KMS-11 (cell line): ENCODE results near the gene KRT79.

Experiments used
- H2AFZ ChIP-seq: fragments of 200-600 bp; sonication (generic); 2 replicates; pipeline ENCODE4 v1.6.1; 2016; ENCODE audit warnings: antibody characterized with exemption, mixed run types, low read depth
- H3K27ac ChIP-seq: fragments of 200-600 bp; sonication (generic); 2 replicates; pipeline ENCODE4 v1.6.1; 2016; ENCODE audit warnings: mild to moderate bottlenecking, mixed run types
- H3K27me3 ChIP-seq: fragments of 200-600 bp; sonication (generic); 2 replicates; pipeline ENCODE4 v1.6.1; 2017; ENCODE audit warnings: mild to moderate bottlenecking, low read depth, mixed run types, moderate library complexity; ENCODE audit not compliant: insufficient read depth
- H3K36me3 ChIP-seq: fragments of 200-600 bp; sonication (generic); 2 replicates; pipeline ENCODE4 v1.6.1; 2017; ENCODE audit warnings: mild to moderate bottlenecking, mixed run types; ENCODE audit not compliant: insufficient read depth
- H3K4me1 ChIP-seq: fragments of 200-600 bp; sonication (generic); 2 replicates; pipeline ENCODE4 v1.6.1; 2016; ENCODE audit warnings: mild to moderate bottlenecking, low read depth, mixed run types; ENCODE audit not compliant: poor library complexity, severe bottlenecking
- H3K4me2 ChIP-seq: fragments of 200-600 bp; sonication (generic); 2 replicates; pipeline ENCODE4 v1.7.0; 2016; ENCODE audit warnings: mild to moderate bottlenecking, mixed run types
- H3K4me3 ChIP-seq: fragments of 200-600 bp; sonication (generic); IDR thresholded peaks from 2 replicates; pipeline ENCODE4 v1.6.1; 2017; ENCODE audit warnings: low read depth, low read length, mixed read lengths; ENCODE audit not compliant: insufficient read depth
- H3K79me2 ChIP-seq: fragments of 200-600 bp; sonication (generic); 2 replicates; pipeline ENCODE4 v1.6.1; 2016; ENCODE audit warnings: low read depth, mixed run types; ENCODE audit not compliant: insufficient read depth
- H3K9ac ChIP-seq: fragments of 200-600 bp; sonication (generic); 2 replicates; pipeline ENCODE4 v1.6.1; 2016; ENCODE audit warnings: mild to moderate bottlenecking, mixed run types
- H4K20me1 ChIP-seq: fragments of 200-600 bp; sonication (generic); 2 replicates; pipeline ENCODE4 v1.6.1; 2016; ENCODE audit warnings: mild to moderate bottlenecking, mixed run types; ENCODE audit not compliant: insufficient read depth
- CTCF ChIP-seq: fragments of 200-600 bp; sonication (generic); conservative IDR thresholded peaks from 2 replicates; pipeline ENCODE4 v1.6.1; 2017; ENCODE audit warnings: low read depth, mild to moderate bottlenecking, antibody characterized with exemption, low read length, moderate library complexity, mixed read lengths

KRT79 gene

GRCh38 chr12:52873513-52873831, 39.4 kb upstream of the KRT79 start:
- no peaks in the 10 kb centered on the region for H3K36me3 ChIP-seq
- peaks cover 42% of the 10 kb centered on the region for H3K4me1 ChIP-seq
- H3K27me3 ChIP-seq = no peaks in the 10 kb centered on the region
- H3K27ac ChIP-seq = peak overlapping the region; percentile 71
- peak overlapping the region; percentile 99 for H3K9ac ChIP-seq
- H3K79me2 ChIP-seq = no peaks in the 10 kb centered on the region
- no peak overlapping the region for H3K4me3 ChIP-seq
- TF ChIP-seq CTCF = no peak
- H4K20me1 ChIP-seq = no peaks in the 10 kb centered on the region
- H3K4me2 ChIP-seq = peak overlapping the region; percentile 85
- H2AFZ ChIP-seq = peak overlapping the region; percentile 90

- no peak for TF ChIP-seq CTCF
- Histone ChIP-seq H3K4me2 (peak overlapping the region; percentile 85), H3K36me3 (no peaks in the 10 kb centered on the region), H3K4me1 (peaks cover 36% of the 10 kb centered on the region), H3K27me3 (no peaks in the 10 kb centered on the region), H3K79me2 (no peaks in the 10 kb centered on the region), H4K20me1 (no peaks in the 10 kb centered on the region), H3K4me3 (no peak overlapping the region), H3K27ac (no peak overlapping the region), H2AFZ (no peak overlapping the region), H3K9ac (peak overlapping the region; percentile 99; the same call in 1 of the 2 replicates)
Observed at GRCh38 chr12:52872644-52873389, 38.7 kb upstream of the KRT79 start.

- H4K20me1 ChIP-seq = no peaks in the 10 kb centered on the region
- H2AFZ ChIP-seq = no peak overlapping the region
- no peak for TF ChIP-seq CTCF
- no peaks in the 10 kb centered on the region for H3K79me2 ChIP-seq
- H3K27me3 ChIP-seq = no peaks in the 10 kb centered on the region
- H3K4me2 ChIP-seq = no peak overlapping the region
- no peak overlapping the region for H3K9ac ChIP-seq
- H3K27ac ChIP-seq = no peak overlapping the region
- no peaks in the 10 kb centered on the region for H3K36me3 ChIP-seq
- no peak overlapping the region for H3K4me3 ChIP-seq
- peaks cover 31% of the 10 kb centered on the region for H3K4me1 ChIP-seq
Observed at GRCh38 chr12:52871291-52872039, 37.4 kb upstream of the KRT79 start.

- Histone ChIP-seq H3K27ac (no peak overlapping the region), H3K4me3 (no peak overlapping the region), H3K36me3 (no peaks in the 10 kb centered on the region), H3K27me3 (no peaks in the 10 kb centered on the region), H3K79me2 (no peaks in the 10 kb centered on the region), H3K4me2 (peak overlapping the region; percentile 27; the same call in 1 of the 2 replicates), H2AFZ (0 out of 2 replicates have a peak overlapping the region, but pooled peaks have one; percentile 35), H3K4me1 (peaks cover 31% of the 10 kb centered on the region), H4K20me1 (no peaks in the 10 kb centered on the region), H3K9ac (no peak overlapping the region)
- TF ChIP-seq CTCF = peak; percentile 97
Observed at GRCh38 chr12:52870361-52871290, 36.5 kb upstream of the KRT79 start.
